Smooth muscle cell (in vitro differentiated cells): ENCODE results near the gene SYPL2. TPM values are rescaled to one million over a fixed set of nuclear protein-coding genes. Genes with fewer than 3 reads are reported as not detected.
A peak's percentile ranks its signal among the peaks of the same experiment; 100 is the strongest.

Experiments
- DNase-seq: peaks from one replicate; lab custom pipeline; 2025; ENCODE audit not compliant: unreplicated experiment; lab: John Stamatoyannopoulos, UW
- H2AFZ ChIP-seq: fragments of 200-600 bp; sonication (generic); 2 replicates; pipeline ENCODE4 v1.6.0; 2016; ENCODE audit warnings: antibody characterized with exemption, low read depth, mild to moderate bottlenecking
- H3F3A ChIP-seq: fragments of 200-600 bp; sonication (generic); 2 replicates; pipeline ENCODE4 v1.6.0; 2017; ENCODE audit warnings: antibody characterized with exemption, low read depth
- H3K27ac ChIP-seq: fragments of 200-600 bp; sonication (generic); 2 replicates; pipeline ENCODE4 v1.5.1; 2016; ENCODE audit warnings: low read depth, mild to moderate bottlenecking
- H3K27me3 ChIP-seq: fragments of 200-600 bp; sonication (generic); 2 replicates; pipeline ENCODE4 v1.6.1; 2016; ENCODE audit warnings: low read depth, mild to moderate bottlenecking
- H3K36me3 ChIP-seq: fragments of 200-600 bp; sonication (generic); 2 replicates; pipeline ENCODE4 v1.5.1; 2016; ENCODE audit warnings: low read depth
- H3K4me1 ChIP-seq: fragments of 200-600 bp; sonication (generic); 2 replicates; pipeline ENCODE4 v1.5.1; 2016; ENCODE audit warnings: low read depth
- H3K4me2 ChIP-seq: fragments of 200-600 bp; sonication (generic); 2 replicates; pipeline ENCODE4 v1.6.0; 2016; ENCODE audit warnings: mild to moderate bottlenecking
- H3K4me3 ChIP-seq: fragments of 200-600 bp; sonication (generic); 2 replicates; pipeline ENCODE4 v1.5.1; 2016; ENCODE audit warnings: mild to moderate bottlenecking
- H3K79me2 ChIP-seq: fragments of 200-600 bp; sonication (generic); 2 replicates; pipeline ENCODE4 v1.6.0; 2016; ENCODE audit warnings: low read depth, mild to moderate bottlenecking
- H3K9ac ChIP-seq: fragments of 200-600 bp; sonication (generic); 2 replicates; pipeline ENCODE4 v1.6.0; 2016; ENCODE audit warnings: low read depth
- H3K9me3 ChIP-seq: fragments of 200-600 bp; sonication (generic); replicated peaks from 2 replicates; pipeline ENCODE4 v1.5.1; 2016; ENCODE audit warnings: low read depth
- H4K20me1 ChIP-seq: fragments of 200-600 bp; sonication (generic); 2 replicates; pipeline ENCODE4 v1.6.0; 2016; ENCODE audit warnings: low read depth
- WGBS: methylation state at CpG from one replicate; pipeline ENCODE4 v1.1.7; 2016; ENCODE audit warnings: low lambda C conversion rate; 5-methylcytosine and 5-hydroxymethylcytosine counted together
- polyA plus RNA-seq: library from polyadenylated mRNA; unstranded; fragments of >200 nt; fragmentation: Nextera tagmentation; extraction: Ambion mirVana; gene quantifications from 2 replicates; pipeline ENCODE4 v1.2.1, GENCODE V29; 2016
- total RNA-seq: library from RNA; depleted of rRNA; stranded (reverse); fragments of >200 nt; gene quantifications from 2 replicates; pipeline ENCODE4 v1.2.3, GENCODE V29; 2014
- TF ChIP-seq, protein P1 (sequence below): fragments of 200-600 bp; sonication (generic); IDR thresholded peaks from 2 replicates; pipeline ENCODE4 v1.5.1; 2017; ENCODE audit warnings: borderline replicate concordance, mild to moderate bottlenecking, antibody characterized with exemption; ENCODE audit not compliant: insufficient read depth, poor library complexity, severe bottlenecking

Gene SYPL2
- total and polyA plus RNA-seq, 2 experiments from 2014 or later = not detected

DNA sequence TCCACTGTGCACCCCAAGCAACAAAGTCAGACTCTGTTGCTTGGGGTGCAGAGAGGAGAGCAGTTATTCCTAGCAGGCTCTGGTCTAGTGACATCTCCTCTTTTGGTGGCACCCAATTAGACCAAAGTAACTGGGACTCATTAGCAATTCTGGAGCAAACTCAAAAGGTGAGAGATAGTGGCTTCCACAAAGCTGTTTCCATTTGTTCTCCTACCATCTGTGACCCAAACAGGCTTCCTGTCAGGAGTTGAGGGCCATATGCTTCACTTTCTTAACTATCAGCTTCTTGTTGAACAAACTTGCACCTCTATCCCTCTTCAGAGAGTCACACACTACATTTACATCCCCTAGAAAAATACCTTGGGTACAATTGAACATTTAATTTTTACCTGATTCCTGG, 15.9 kb downstream of the SYPL2 start:
- no peak overlapping the region for H2AFZ ChIP-seq
- H3K27ac ChIP-seq = no peak overlapping the region
- H3F3A ChIP-seq = no peaks in the 10 kb centered on the region

DNA sequence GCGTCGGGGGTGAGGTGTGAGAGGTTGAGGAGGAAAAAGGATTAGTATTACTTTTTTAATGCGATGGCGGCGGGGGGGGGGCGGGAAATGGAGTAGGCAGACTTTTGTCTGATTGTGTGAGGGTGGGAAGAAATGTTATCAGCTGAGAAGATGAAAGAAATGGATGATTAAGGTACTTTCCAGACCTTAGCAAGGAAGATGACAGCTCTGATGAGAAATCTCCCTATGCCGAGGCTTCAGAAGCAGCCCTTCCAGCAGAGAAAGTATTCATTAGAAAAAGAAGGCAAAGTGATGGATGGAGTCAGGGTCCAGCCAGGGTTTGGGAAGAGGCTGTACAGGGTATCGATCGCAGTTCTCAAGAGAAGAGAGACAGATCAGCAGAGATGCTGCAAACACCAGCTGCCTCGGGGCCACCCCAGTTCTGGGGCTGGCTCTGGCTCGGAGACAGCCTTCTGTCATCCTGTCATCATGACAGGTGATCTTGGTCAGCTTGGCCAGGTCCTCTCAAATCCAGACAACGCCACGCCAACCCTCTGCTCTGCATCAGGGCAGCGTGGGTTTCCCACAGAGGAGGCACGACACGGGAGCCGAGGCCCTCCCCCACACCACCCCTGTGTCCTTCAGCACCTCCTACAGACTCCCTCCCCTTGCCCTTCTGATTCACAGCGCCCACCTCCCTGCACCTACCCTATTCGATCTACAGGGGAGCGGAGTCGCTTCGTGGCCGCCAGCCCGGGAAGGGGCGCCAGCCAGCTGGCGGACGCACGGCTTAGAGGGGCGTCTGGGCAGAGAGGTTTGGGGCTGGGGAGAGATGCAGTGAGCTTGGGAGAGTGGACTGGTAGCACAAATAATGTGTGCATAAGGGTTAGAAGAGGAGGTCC, 16.7 kb downstream of the SYPL2 start:
- Histone ChIP-seq H3K36me3 (no peaks in the 10 kb centered on the region), H3K27ac (no peak overlapping the region), H3K4me1 (peaks cover 8% of the 10 kb centered on the region), H3F3A (no peaks in the 10 kb centered on the region), H3K9me3 (no peaks in the 10 kb centered on the region), H2AFZ (peak overlapping the region; percentile 99), H3K9ac (no peak overlapping the region), H3K79me2 (no peaks in the 10 kb centered on the region), H4K20me1 (no peaks in the 10 kb centered on the region), H3K4me2 (peak overlapping the region; percentile 100), H3K27me3 (peaks cover 8% of the 10 kb centered on the region), H3K4me3 (peak overlapping the region; percentile 73)
- DNase-seq = no peak
- WGBS = 20% methylated on average over 28 of the region's 29 CpGs
- TF ChIP-seq, protein P1, sequence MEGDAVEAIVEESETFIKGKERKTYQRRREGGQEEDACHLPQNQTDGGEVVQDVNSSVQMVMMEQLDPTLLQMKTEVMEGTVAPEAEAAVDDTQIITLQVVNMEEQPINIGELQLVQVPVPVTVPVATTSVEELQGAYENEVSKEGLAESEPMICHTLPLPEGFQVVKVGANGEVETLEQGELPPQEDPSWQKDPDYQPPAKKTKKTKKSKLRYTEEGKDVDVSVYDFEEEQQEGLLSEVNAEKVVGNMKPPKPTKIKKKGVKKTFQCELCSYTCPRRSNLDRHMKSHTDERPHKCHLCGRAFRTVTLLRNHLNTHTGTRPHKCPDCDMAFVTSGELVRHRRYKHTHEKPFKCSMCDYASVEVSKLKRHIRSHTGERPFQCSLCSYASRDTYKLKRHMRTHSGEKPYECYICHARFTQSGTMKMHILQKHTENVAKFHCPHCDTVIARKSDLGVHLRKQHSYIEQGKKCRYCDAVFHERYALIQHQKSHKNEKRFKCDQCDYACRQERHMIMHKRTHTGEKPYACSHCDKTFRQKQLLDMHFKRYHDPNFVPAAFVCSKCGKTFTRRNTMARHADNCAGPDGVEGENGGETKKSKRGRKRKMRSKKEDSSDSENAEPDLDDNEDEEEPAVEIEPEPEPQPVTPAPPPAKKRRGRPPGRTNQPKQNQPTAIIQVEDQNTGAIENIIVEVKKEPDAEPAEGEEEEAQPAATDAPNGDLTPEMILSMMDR = no peak

More for the DNA sequence above, 15.9 kb downstream of the SYPL2 start:
- no peaks in the 10 kb centered on the region for H3K79me2 ChIP-seq
- H3K9me3 ChIP-seq = no peaks in the 10 kb centered on the region
- no peaks in the 10 kb centered on the region for H4K20me1 ChIP-seq
- peaks cover 8% of the 10 kb centered on the region for H3K4me1 ChIP-seq
- H3K4me3 ChIP-seq = no peak overlapping the region
- TF ChIP-seq, protein P1 = no peak
- H3K9ac ChIP-seq = no peak overlapping the region
- no peak overlapping the region for H3K4me2 ChIP-seq
- H3K36me3 ChIP-seq = no peaks in the 10 kb centered on the region
- H3K27me3 ChIP-seq = peaks cover 8% of the 10 kb centered on the region
- no peak for DNase-seq

DNA sequence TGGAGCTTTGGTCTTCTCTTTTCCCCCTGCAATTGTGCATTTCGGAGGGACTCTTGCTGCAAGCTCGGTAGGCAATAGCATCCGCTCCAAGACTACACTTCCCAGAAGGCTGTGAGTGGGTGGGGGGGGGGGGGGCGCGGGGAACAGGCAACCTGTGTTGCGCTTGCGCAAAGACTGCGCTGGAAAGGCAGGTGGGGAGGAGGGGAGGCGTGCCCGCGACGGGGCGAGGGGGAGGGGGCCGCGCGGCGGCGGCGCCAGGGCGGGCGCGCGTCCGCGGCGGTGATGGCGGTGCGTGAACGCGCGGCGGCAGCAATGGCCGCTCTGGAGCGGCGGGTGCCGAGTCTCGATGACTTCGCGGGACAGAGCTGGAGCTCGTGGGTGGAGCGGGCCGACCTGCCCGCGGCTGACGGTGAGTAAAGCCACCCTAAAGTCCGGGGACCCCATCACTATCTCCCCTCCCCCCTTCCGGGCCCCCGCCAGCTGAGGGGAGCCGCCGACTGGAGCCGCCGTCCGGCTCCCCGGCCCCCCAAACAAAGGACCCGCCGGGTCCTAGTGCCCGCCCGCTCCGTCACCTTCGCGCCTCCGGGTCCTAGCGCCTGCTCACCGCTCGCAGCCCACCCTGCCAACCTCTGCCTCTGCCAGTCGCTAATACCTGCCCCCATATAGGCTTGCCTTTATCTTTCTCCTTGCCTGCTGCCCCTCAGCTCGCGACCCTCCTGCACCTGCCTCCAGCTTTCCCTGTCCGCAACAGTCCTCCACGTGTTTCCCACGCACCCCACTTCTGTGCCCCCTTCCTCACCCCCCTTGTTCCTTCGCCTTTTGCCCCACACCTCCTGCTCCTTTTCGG, 17.5 kb downstream of the SYPL2 start, which contains the start of gene ATXN7L2:
Gene ATXN7L2 (plus strand): TSS at position 234 of the 847 bp plus-strand sequence. CDS start 49 bp downstream, at position 283.
- Histone ChIP-seq H2AFZ (peak within 1 kb of the TSS; percentile 99), H3K4me2 (peak within 1 kb of the TSS; percentile 100), H4K20me1 (no peaks in the 10 kb centered on the region), H3K9ac (peak within 1 kb of the TSS; percentile 99), H3K36me3 (no peaks in the 10 kb centered on the region), H3K9me3 (no peaks in the 10 kb centered on the region), H3K27me3 (peaks cover 8% of the 10 kb centered on the region), H3K4me3 (peak within 1 kb of the TSS; percentile 79), H3F3A (no peaks in the 10 kb centered on the region), H3K27ac (peak within 1 kb of the TSS; percentile 72), H3K4me1 (peaks cover 8% of the 10 kb centered on the region), H3K79me2 (no peaks in the 10 kb centered on the region)
- WGBS = 3% methylated on average over 38 of the region's 73 CpGs
- TF ChIP-seq, protein P1 = no peak
- peak; percentile 93 for DNase-seq
